Aorta (tissue), 5 donors: ENCODE results near the gene BLID. TPM values are rescaled to one million over a fixed set of nuclear protein-coding genes. Genes with fewer than 3 reads are reported as not detected.

ENCODE experiments used
- ATAC-seq: fragments of 200-7000 bp; cut with Tn5 transposase; one replicate; pipeline ENCODE4 v1.9.1; 2022; ENCODE audit warnings: moderate library complexity; ENCODE audit not compliant: low FRiP score
- DNase-seq, 2 donors: peaks; one replicate each; pipeline ENCODE4 v3.0.0-alpha.2; 2020
- H3K27ac ChIP-seq, 2 donors: one replicate each; pipeline ENCODE4 v1.5.1; 2013; ENCODE audit warnings: low read length in 2 of 2, mild to moderate bottlenecking in 2 of 2, moderate library complexity in 2 of 2, control low read depth in 1 of 2, inconsistent platforms in 1 of 2, low read depth in 1 of 2
- H3K27me3 ChIP-seq, 2 donors: one replicate each; pipeline ENCODE4 v1.6.1; 2013; ENCODE audit warnings: control low read depth in 1 of 2, low read length in 1 of 2, mild to moderate bottlenecking in 1 of 2, moderate library complexity in 1 of 2; ENCODE audit not compliant: insufficient read depth in 2 of 2, control insufficient read depth in 1 of 2
- H3K36me3 ChIP-seq, 2 donors: one replicate each; pipeline ENCODE4 v1.6.1; 2013; ENCODE audit warnings: control low read depth in 1 of 2, low read length in 1 of 2, mild to moderate bottlenecking in 1 of 2; ENCODE audit not compliant: insufficient read depth in 2 of 2, control insufficient read depth in 1 of 2
- H3K4me1 ChIP-seq, 2 donors: one replicate each; pipeline ENCODE4 v1.6.1; 2013; ENCODE audit warnings: low read length in 2 of 2, control low read depth in 1 of 2, mild to moderate bottlenecking in 1 of 2, moderate library complexity in 1 of 2; ENCODE audit not compliant: insufficient read depth in 2 of 2, control insufficient read depth in 1 of 2
- H3K4me3 ChIP-seq, 2 donors: one replicate each; pipeline ENCODE4 v1.5.1; 2013; ENCODE audit warnings: low read length in 2 of 2, control low read depth in 1 of 2, mild to moderate bottlenecking in 1 of 2
- H3K9me3 ChIP-seq: one replicate; pipeline ENCODE4 v1.6.1; 2013; ENCODE audit warnings: mild to moderate bottlenecking, low read length; ENCODE audit not compliant: control insufficient read depth
- WGBS, 2 donors: extraction: QIAGEN DNeasy Blood & Tissue Kit; methylation state at CpG; one replicate each; pipeline ENCODE4 v1.1.7; 2013; 5-methylcytosine and 5-hydroxymethylcytosine counted together
- intact Hi-C, 2 donors: fragments of 100-400 bp; cut with DNase I; formaldehyde crosslinking; loops; one replicate each; pipeline versions ENCODE4 v1.14.2 to v1.15.0; 2022
- polyA plus RNA-seq, 2 donors: library from polyadenylated mRNA; stranded (reverse); fragments of 200-250 nt; gene quantifications; one replicate each; pipeline ENCODE4 v1.2.3, GENCODE V29; 2013
- total RNA-seq, 2 donors: library from RNA; stranded (reverse); fragmentation: NEBNext Ultra II Directional; extraction: Animal tissue kit (Norgen Biotek cat#: 25700); gene quantifications; one replicate each; pipeline ENCODE4 v1.2.1, GENCODE V29; 2021
- donor health status: healthy with polysubstance abuse.
- donor health status: Bipolar disorder and iron deficiency.
- donor health status: DM: no; HTN: no; CAD: no.
- donor health status: DM: no; HTN: no; CAD: no.
- donor health status: DM: yes; HTN: yes; CAD: no.

The BLID gene
- total and polyA plus RNA-seq, 4 donors = 0.43 to 19.0 (median 9.7) TPM; not detected in 1

- H3K4me1 ChIP-seq = peaks cover 1 to 16% of the 10 kb centered on the region in 2 donors
- no peaks in the 10 kb centered on the region for H3K27me3 ChIP-seq
- ATAC-seq (no peak), DNase-seq (no peak)
- intact Hi-C loops = loop anchor here in 1 of 2 donors (5.0 kb wide), 1 partner anchor 55 kb away; no protein-coding TSS in a partner anchor
- peak overlapping the region; percentile 60 to 98 for H3K4me3 ChIP-seq
- H3K36me3 ChIP-seq = no peaks in the 10 kb centered on the region
- H3K9me3 ChIP-seq = no peaks in the 10 kb centered on the region
- 10 to 11% methylated on average over 4 of the region's 4 CpGs for WGBS, 2 donors
- H3K27ac ChIP-seq = peak overlapping the region; percentile 97 to 99
These were observed 41.7 kb upstream of the BLID start for GRCh38 chr11:122157653-122158161.

GRCh38 chr11:122156940-122157382, 40.9 kb upstream of the BLID start:
- DNase-seq = peak; percentile 56 to 76
- H3K27me3 ChIP-seq = no peaks in the 10 kb centered on the region
- H3K9me3 ChIP-seq = no peaks in the 10 kb centered on the region
- peak; percentile 37 for ATAC-seq
- H3K4me1 ChIP-seq = peaks cover 0 to 15% of the 10 kb centered on the region in 2 donors
- WGBS, 2 donors = 2 to 6% methylated on average over 7 of the region's 7 CpGs
- peak overlapping the region; percentile 60 to 98 for H3K4me3 ChIP-seq
- H3K27ac ChIP-seq = peak overlapping the region; percentile 89 to 99
- H3K36me3 ChIP-seq = no peaks in the 10 kb centered on the region
- intact Hi-C loops = loop anchor here in 1 of 2 donors (5.0 kb wide), 1 partner anchor 55 kb away; no protein-coding TSS in a partner anchor

GRCh38 chr11:122155765-122156527, 39.9 kb upstream of the BLID start:
- H3K27me3 ChIP-seq = no peaks in the 10 kb centered on the region
- peak overlapping the region; percentile 87 to 89 for H3K27ac ChIP-seq
- H3K4me3 ChIP-seq = peak overlapping the region; percentile 64 to 76
- H3K9me3 ChIP-seq = no peaks in the 10 kb centered on the region
- WGBS, 2 donors = 47 to 56% methylated on average over 14 of the region's 14 CpGs
- no peaks in the 10 kb centered on the region for H3K36me3 ChIP-seq
- H3K4me1 ChIP-seq = peaks cover 0 to 15% of the 10 kb centered on the region in 2 donors
- ATAC-seq = no peak
- DNase-seq = no peak
- intact Hi-C loops = loop anchor here in 1 of 2 donors (5.0 kb wide), 1 partner anchor 54 kb away; no protein-coding TSS in a partner anchor

GRCh38 chr11:122154994-122155393, 39.0 kb upstream of the BLID start:
- Histone ChIP-seq H3K9me3 (no peaks in the 10 kb centered on the region), H3K4me3 (no peak overlapping the region), H3K4me1 (peaks cover 0 to 15% of the 10 kb centered on the region in 2 donors), H3K36me3 (no peaks in the 10 kb centered on the region), H3K27ac (peak overlapping the region in 1 of 2 donors; percentile 67), H3K27me3 (no peaks in the 10 kb centered on the region)
- DNase-seq (no peak), ATAC-seq (no peak)
- intact Hi-C loops = loop anchor here in 1 of 2 donors (5.0 kb wide), 1 partner anchor 53 kb away; no protein-coding TSS in a partner anchor
- 36 to 49% methylated on average over 1 of the region's 1 CpG for WGBS, 2 donors

- H3K9me3 ChIP-seq = no peaks in the 10 kb centered on the region
- 76% methylated on average over 6 of the region's 6 CpGs for WGBS, 2 donors
- ATAC-seq = no peak
- H3K36me3 ChIP-seq = no peaks in the 10 kb centered on the region
- H3K4me3 ChIP-seq = no peak overlapping the region
- intact Hi-C loops = no loop called here
- peaks cover 0 to 12% of the 10 kb centered on the region in 2 donors for H3K4me1 ChIP-seq
- no peak for DNase-seq
- no peak overlapping the region for H3K27ac ChIP-seq
- H3K27me3 ChIP-seq = no peaks in the 10 kb centered on the region
These were observed 38.2 kb upstream of the BLID start for GRCh38 chr11:122154227-122154626.

GRCh38 chr11:122153746-122154145, 37.7 kb upstream of the BLID start:
- Histone ChIP-seq H3K27me3 (no peaks in the 10 kb centered on the region), H3K36me3 (no peaks in the 10 kb centered on the region), H3K9me3 (no peaks in the 10 kb centered on the region), H3K4me3 (no peak overlapping the region), H3K27ac (no peak overlapping the region), H3K4me1 (peaks cover 0 to 12% of the 10 kb centered on the region in 2 donors)
- 39 to 43% methylated on average over 2 of the region's 2 CpGs for WGBS, 2 donors
- DNase-seq (no peak), ATAC-seq (no peak)
- intact Hi-C loops = no loop called here

GRCh38 chr11:122150216-122151124, 34.5 kb upstream of the BLID start:
- no peaks in the 10 kb centered on the region for H3K9me3 ChIP-seq
- H3K36me3 ChIP-seq = no peaks in the 10 kb centered on the region
- H3K4me1 ChIP-seq = peaks cover 3 to 6% of the 10 kb centered on the region in 2 donors
- H3K27me3 ChIP-seq = no peaks in the 10 kb centered on the region
- DNase-seq (no peak), ATAC-seq (no peak)
- intact Hi-C loops = no loop called here
- 47 to 49% methylated on average over 5 of the region's 5 CpGs for WGBS, 2 donors
- no peak overlapping the region for H3K27ac ChIP-seq
- no peak overlapping the region for H3K4me3 ChIP-seq

GRCh38 chr11:122149202-122149601, 33.2 kb upstream of the BLID start:
- ATAC-seq (no peak), DNase-seq (no peak)
- H3K4me3 ChIP-seq = no peak overlapping the region
- intact Hi-C loops = no loop called here
- no peaks in the 10 kb centered on the region for H3K27me3 ChIP-seq
- H3K36me3 ChIP-seq = no peaks in the 10 kb centered on the region
- peaks cover 3 to 6% of the 10 kb centered on the region in 2 donors for H3K4me1 ChIP-seq
- 80 to 83% methylated on average over 4 of the region's 4 CpGs for WGBS, 2 donors
- no peak overlapping the region for H3K27ac ChIP-seq
- no peaks in the 10 kb centered on the region for H3K9me3 ChIP-seq
